Loucy (cell line): ENCODE results near the gene ACTR1A.

Experiments used
- H2AFZ ChIP-seq: fragments of 200-600 bp; sonication (generic); 2 replicates; pipeline ENCODE4 v1.6.0; 2016; ENCODE audit warnings: antibody characterized with exemption, mild to moderate bottlenecking, low read length, moderate library complexity
- H3F3A ChIP-seq: fragments of 200-600 bp; 2 replicates; pipeline ENCODE4 v1.6.0; 2016; ENCODE audit warnings: antibody characterized with exemption, low read depth, mild to moderate bottlenecking
- H3K27me3 ChIP-seq: fragments of 200-600 bp; sonication (generic); 2 replicates; pipeline ENCODE4 v1.6.1; 2014; ENCODE audit warnings: low read length, mild to moderate bottlenecking; ENCODE audit not compliant: insufficient read depth, poor library complexity, severe bottlenecking
- H3K36me3 ChIP-seq: fragments of 200-600 bp; sonication (generic); 2 replicates; pipeline ENCODE4 v1.6.1; 2016; ENCODE audit warnings: low read length; ENCODE audit not compliant: insufficient read depth
- H3K4me1 ChIP-seq: fragments of 200-600 bp; sonication (generic); 2 replicates; pipeline ENCODE4 v1.5.1; 2014; ENCODE audit warnings: low read length, mild to moderate bottlenecking; ENCODE audit not compliant: insufficient read depth, poor library complexity, severe bottlenecking
- H3K4me2 ChIP-seq: fragments of 200-600 bp; sonication (generic); 2 replicates; pipeline ENCODE4 v1.6.0; 2014; ENCODE audit warnings: antibody characterized with exemption, low read length, low read depth, mild to moderate bottlenecking; ENCODE audit not compliant: poor library complexity, severe bottlenecking
- H3K4me3 ChIP-seq: fragments of 200-600 bp; sonication (generic); 2 replicates; pipeline ENCODE4 v1.5.1; 2014; ENCODE audit warnings: low read length, mild to moderate bottlenecking, mixed read lengths; ENCODE audit not compliant: poor library complexity, severe bottlenecking
- H3K79me2 ChIP-seq: fragments of 200-600 bp; sonication (generic); 2 replicates; pipeline ENCODE4 v1.6.1; 2014; ENCODE audit warnings: low read length; ENCODE audit not compliant: insufficient read depth
- H3K9ac ChIP-seq: fragments of 200-600 bp; sonication (generic); 2 replicates; pipeline ENCODE4 v1.6.0; 2014; ENCODE audit warnings: mild to moderate bottlenecking, low read depth, low read length, moderate library complexity; ENCODE audit not compliant: poor library complexity, severe bottlenecking
- H3K9me2 ChIP-seq: fragments of 200-600 bp; sonication (generic); replicated peaks from 2 replicates; pipeline ENCODE4 v1.6.1; 2016; ENCODE audit warnings: low read depth, low read length, mixed read lengths
- H3K9me3 ChIP-seq: fragments of 200-600 bp; sonication (generic); 2 replicates; pipeline ENCODE4 v1.6.1; 2014; ENCODE audit warnings: mild to moderate bottlenecking, antibody characterized with exemption, low read length, low read depth; ENCODE audit not compliant: insufficient read depth
- H4K20me1 ChIP-seq: fragments of 200-600 bp; sonication (generic); 2 replicates; pipeline ENCODE4 v1.6.0; 2014; ENCODE audit warnings: antibody characterized with exemption, low read length, mild to moderate bottlenecking; ENCODE audit not compliant: insufficient read depth, poor library complexity, severe bottlenecking
- CTCF ChIP-seq: fragments of 200-600 bp; sonication (generic); conservative IDR thresholded peaks from 2 replicates; pipeline ENCODE4 v1.5.1; 2014; ENCODE audit warnings: mild to moderate bottlenecking, antibody characterized with exemption, low read length
- EZH2phosphoT487 ChIP-seq: fragments of 200-600 bp; IDR thresholded peaks from 2 replicates; pipeline ENCODE4 v1.6.1; 2018; ENCODE audit warnings: antibody characterized with exemption, mild to moderate bottlenecking, moderate library complexity, borderline replicate concordance

The ACTR1A gene

GRCh38 chr10:102517553-102517952, 15.0 kb upstream of the ACTR1A start:
- Histone ChIP-seq H3K79me2 (no peaks in the 10 kb centered on the region), H3K9me2 (no peaks in the 10 kb centered on the region), H3K9me3 (no peaks in the 10 kb centered on the region), H3K4me2 (no peak overlapping the region), H3K27me3 (no peaks in the 10 kb centered on the region), H3F3A (no peaks in the 10 kb centered on the region), H3K4me3 (no peak overlapping the region), H3K9ac (no peak overlapping the region), H3K36me3 (peaks cover 10% of the 10 kb centered on the region; the same call in 1 of the 2 replicates), H2AFZ (no peak overlapping the region), H4K20me1 (no peaks in the 10 kb centered on the region), H3K4me1 (no peaks in the 10 kb centered on the region)
- TF ChIP-seq EZH2phosphoT487 (no peak), CTCF (no peak)

DNA sequence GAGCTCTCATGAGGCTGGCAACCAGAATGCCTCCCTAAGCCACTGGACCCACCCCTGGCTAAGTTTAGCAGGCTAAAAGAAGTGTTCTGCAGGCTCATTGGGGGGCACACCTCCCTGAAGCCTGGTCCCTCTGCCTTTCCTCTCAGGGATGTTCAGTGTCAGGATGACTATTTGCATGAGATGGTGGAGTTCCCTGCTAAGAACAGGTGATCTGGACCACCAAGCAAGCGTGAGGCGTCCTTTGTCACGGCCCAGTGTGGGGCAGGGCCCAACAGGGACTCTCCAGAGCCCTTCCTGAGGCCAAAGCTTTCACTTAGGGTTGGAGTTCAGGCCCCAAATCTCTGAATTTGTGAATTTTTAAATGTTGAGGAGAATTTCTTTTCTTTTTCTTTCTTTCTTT, 13.2 kb upstream of the ACTR1A start:
- Histone ChIP-seq H3K9me2 (no peaks in the 10 kb centered on the region), H3K36me3 (peaks cover 14% of the 10 kb centered on the region; the same call in 1 of the 2 replicates), H3F3A (no peaks in the 10 kb centered on the region), H3K9me3 (no peaks in the 10 kb centered on the region), H3K9ac (no peak overlapping the region), H3K4me1 (peaks cover 8% of the 10 kb centered on the region), H4K20me1 (no peaks in the 10 kb centered on the region), H3K4me3 (no peak overlapping the region), H3K79me2 (no peaks in the 10 kb centered on the region), H3K27me3 (no peaks in the 10 kb centered on the region), H3K4me2 (no peak overlapping the region), H2AFZ (no peak overlapping the region)
- TF ChIP-seq EZH2phosphoT487 (no peak), CTCF (no peak)

- Histone ChIP-seq H3K4me3 (no peak overlapping the region), H3K9me2 (no peaks in the 10 kb centered on the region), H4K20me1 (no peaks in the 10 kb centered on the region), H3K9me3 (no peaks in the 10 kb centered on the region), H3K79me2 (no peaks in the 10 kb centered on the region), H3K9ac (no peak overlapping the region), H3K4me2 (no peak overlapping the region), H3K36me3 (peaks cover 17% of the 10 kb centered on the region; the same call in 1 of the 2 replicates), H3F3A (no peaks in the 10 kb centered on the region), H3K4me1 (peaks cover 8% of the 10 kb centered on the region), H3K27me3 (no peaks in the 10 kb centered on the region), H2AFZ (no peak overlapping the region)
- TF ChIP-seq CTCF (no peak), EZH2phosphoT487 (no peak)
Measured at GRCh38 chr10:102514487-102515311, 12.2 kb upstream of the ACTR1A start.
